Stimulated activated CD8-positive, alpha-beta memory T cell treated with anti-CD3 and anti-CD28 coated beads, Interleukin-12 subunit alpha, Interleukin-12 subunit beta, amount 100 ng/mL, for 4 hours (primary cell): ENCODE measurements around the gene IFNW1.
"Not testable (repeated sequence)": the region's sequence is repeated elsewhere in the genome, so short reads cannot be mapped to it uniquely, and the experiment has no call there.

Source experiments
- DNase-seq: peaks from one replicate; pipeline ENCODE4 v3.0.0-alpha.2; 2020; ENCODE audit warnings: low read depth

IFNW1 gene

DNA sequence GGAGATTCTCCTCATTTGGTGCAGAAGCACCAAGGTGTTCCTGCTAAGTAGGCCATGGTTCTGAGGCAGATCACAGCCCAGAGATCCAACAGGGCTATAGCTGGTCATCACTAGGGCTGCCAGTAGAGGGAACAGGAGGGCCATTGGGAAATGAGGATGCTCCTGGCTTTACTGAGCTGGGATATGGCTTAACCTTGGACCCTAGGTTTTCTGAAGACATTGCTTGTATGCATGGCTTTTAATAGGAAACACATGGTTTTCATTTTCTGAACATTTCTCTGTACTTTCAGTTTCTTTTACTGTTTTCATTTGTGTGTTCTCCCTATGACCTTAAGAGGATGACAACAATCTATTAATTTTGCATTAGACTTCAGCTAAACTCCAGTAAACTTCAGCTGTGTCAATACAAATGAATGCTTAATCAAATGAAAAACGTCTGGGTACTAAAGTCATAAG lies at the start of gene IFNW1:
IFNW1 (minus strand) TSS at position 406 of the 456 bp plus-strand sequence; CDS start at position 144, 262 bp downstream.
- no peak for DNase-seq

DNA sequence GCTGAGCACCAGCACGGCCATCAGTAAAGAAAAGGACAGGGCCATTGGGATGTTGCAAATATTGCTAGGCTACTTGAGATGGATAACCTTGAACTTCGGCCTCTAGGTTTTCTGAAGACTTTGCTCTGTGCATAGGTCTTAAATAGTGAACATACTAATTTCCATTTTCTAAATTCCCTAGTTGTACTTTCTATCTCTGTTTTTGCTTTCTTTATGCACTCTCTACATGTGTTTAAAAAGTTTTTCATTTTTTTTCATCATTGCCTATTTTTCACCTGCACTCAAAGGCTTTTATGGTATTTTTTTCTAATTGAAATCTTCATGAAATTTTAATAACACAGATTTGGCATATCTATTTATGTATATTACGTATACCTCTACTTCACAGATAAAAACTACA lies 45.9 kb upstream of the IFNW1 start, which contains the start of gene IFNA4:
IFNA4 (minus strand) TSS at position 101 of the 400 bp plus-strand sequence; CDS start at position 45, 56 bp downstream.
- DNase-seq, result not testable (repeated sequence)

DNA sequence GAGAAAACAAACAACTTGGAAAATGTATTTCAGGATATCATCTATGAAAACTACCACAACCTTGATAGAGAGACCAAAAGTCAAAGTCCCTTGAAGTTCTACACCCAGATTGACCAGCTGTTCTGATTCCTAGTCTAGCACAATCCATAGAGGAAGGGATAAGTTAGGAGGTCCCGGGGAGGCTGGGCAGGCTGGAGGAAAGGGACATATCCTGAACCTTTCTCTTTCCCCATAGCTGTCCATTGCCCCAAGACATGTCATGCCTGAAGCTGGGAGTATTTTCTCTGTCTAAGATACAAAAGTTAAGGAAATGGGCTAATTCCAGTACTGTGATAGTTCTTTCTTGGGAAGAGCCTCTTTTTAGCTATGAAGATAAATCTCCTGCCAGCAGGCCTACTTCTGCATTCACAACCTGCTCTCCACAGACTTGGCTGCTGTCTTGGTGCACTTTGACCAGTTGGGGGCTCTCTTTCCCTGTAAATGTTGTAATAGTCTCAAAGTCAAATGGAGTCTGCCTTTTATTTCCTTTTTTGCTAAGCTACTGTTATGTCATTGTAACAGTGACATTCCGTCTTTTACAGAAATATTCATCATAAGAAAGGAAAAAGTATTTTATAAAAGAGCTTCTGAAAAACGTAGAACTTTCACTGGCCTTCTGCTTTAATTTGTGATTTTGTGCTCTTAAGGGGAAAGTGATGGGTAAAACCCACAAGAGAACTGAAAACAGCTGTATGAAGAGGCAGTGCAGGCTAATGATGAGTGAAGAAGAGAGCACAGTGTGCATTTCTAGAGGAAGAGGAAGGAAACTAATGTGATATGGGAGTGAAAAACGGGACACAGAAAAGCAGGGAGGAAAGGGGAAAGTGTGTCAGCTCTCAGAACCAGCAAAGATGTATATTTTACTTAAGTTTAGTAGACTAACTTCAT lies 41.4 kb upstream of the IFNW1 start:
- DNase-seq, result not testable (repeated sequence)

DNA sequence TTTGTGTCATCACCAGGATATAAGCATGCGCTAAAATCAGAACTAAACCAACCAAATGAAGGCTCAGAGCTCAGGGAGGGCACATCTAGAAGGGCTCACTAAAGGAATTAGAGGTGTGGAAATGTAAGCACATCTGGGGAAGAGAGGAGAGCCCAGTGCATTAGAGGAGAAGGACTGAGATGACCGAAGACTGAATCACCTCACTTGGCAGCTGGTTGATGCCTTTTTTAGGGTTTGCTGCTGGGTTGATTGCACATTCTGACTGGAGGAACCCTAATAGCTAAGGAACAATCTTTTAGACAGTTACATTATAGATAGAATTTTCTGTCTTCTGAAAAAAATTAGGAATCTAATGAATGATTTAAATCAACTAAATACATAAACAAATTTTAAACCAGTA lies 33.0 kb upstream of the IFNW1 start:
- no peak for DNase-seq

DNA sequence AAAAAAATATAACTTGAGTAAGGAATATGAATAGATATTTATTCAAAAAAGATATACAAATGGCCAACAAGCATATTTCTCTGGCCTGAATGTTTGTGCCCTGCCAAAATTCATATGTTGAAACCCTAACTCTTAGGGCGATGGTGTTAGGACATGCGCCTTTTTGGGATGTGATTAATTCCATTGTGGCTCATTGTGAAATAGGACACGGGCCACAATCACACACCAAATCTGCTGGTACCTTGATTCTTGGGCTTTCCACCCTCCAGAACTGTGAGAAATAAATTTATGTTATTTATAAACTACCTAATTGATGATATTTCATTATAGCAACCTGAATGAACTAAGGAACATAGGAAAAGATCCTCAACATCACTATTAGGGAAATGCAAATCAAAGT lies 30.5 kb upstream of the IFNW1 start:
- no peak for DNase-seq

DNA sequence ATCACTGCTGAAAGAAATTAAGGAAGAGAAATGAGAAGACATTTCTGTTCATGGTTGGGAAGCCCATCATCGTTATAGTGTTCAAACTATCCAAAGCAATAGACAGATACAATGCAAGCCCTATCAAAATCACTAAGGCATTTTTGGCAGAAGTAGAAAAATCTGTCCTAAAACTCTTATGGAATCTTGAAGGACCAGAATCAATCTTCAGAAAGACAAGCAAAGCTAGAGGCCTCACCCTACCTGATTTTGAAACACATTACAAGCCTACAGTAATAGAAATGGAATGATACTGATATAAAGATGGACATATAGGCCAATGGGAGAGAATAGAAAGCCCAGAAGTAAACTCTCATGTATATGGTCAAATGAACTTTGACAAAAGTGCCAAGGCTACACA lies 29.7 kb upstream of the IFNW1 start:
- DNase-seq, result no peak

DNA sequence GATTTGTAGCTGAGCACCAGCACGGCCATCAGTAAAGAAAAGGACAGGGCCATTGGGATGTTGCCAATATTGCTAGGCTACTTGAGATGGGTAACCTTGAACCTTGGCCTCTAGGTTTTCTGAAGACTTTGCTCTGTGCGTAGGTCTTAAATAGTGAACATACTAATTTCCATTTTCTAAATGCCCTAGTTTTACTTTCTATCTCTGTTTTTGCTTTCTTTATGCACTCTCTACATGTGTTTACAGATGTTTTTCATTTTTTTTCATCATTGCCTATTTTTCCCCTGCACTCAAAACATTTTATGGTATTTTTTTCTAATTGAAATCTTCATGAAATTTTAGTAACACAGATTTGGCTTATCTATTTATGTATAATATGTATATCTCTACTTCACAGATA lies 24.9 kb upstream of the IFNW1 start, which contains the start of gene IFNA21:
IFNA21 (minus strand) TSS at position 101 of the 400 bp plus-strand sequence; CDS start at position 53, 48 bp downstream.
- not testable (repeated sequence) for DNase-seq

DNA sequence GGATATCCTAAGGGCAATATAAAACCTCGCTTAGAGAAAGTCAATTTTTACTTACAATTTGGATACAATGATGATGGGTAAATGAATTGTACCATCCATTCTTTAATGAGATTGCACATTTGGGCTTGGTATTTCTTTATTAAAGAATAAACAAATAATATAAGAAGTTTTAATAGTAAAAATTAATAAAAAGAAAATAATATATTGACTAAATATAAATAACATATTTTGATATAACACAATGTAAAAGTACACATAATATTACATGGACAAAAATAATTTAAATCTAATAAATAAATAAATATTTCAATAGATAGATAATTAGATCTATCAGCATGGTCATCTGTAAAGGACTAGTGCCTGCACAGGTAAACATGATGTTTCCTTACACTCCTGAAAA lies 23.9 kb upstream of the IFNW1 start:
- DNase-seq, result no peak

DNA sequence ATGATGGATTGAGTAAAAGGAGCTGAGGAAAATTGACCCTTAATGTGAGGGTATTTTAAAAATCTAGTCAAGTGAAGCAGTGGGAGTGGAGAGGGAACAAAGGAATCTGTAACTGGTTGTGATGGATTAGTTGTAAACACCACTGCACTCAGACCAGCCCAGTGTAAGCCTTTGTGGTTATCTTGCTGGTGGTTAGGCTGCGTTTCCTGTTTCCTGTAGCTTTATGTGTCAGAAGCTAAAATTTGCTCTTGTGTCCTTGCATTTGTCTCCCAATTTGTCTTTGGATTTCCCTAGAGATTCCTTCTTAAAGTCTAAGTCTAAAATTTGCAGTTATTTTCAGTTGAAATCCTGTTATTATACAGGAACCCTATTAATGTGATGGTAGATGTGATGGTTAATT lies 18.5 kb upstream of the IFNW1 start:
- DNase-seq, result no peak

DNA sequence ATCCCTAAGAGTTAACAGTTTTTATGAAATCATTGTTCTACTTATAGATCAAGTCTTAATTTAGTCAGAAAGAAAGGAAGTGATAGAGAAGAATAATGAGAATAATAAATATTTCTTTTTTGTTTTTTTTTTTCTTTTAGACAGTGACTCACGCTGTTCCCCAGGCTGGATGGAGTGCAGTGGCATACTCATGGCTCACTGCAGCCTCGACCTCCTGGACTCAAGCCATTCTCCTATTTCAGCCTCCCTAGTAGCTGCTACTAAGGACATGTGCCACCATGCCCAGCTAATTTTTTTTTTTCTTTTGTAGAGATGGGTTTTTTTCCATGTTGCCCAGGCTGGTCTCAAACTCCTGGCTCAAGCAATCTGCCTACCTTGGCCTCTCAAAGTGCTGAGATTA lies 13.9 kb upstream of the IFNW1 start:
- DNase-seq, result no peak

DNA sequence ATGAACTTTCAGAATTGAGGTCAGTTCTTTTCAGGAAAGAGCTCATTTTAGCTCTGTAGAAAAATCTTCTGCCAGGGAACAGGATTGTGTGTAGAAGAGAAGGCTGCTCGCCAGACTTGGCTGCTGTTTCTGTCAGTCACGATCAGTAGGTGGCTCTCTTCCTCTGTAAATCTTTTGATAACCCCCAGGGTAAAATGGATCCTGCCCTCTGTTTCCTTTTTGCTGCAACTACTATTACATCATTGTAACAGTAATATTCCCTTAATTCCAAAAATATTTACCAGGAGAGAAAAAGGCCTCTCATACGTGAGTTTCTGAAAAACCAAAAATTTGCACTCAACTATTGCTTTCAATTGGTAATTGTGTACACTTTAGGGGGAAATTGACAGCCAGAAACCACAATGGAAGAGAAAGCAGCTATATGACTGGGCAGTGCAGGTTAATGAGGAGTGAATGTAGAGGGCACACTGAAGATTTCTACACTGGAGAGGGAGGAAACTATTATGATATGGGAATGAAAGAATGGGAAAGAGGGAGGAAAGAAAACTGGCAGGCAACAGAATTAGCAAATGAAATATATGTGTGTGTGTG lies 12.5 kb upstream of the IFNW1 start:
- DNase-seq, result no peak

DNA sequence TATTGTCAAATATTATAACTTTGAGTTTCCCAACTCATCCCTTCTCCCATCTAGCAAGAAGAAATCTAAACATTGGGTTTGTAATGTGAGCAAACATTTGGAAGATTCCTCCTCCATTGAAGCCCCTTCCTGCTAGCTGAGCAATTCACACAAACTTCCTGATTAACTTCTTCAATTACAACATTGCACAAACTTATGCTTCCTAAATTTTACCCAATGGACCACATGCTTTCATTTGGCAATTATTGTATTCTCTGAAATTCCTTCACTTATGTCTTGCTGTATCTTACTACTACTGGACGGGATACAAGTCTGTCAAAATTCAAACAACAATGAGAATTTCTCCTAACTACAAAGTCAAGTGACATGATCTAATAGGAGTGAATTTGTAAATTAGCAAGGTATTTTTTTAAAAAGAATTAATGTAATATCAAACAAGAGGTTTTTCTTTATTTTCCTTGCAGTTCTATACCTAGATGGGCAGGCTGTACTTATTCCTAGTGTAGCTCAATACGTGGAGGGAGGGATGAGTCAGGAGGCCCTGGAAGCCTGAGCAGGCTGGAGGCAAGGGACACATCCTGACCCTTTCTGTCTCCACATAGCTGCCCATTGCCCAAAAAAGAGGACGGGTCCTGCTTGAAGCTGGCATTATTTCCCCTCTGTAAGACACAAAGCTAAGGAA lies 11.8 kb upstream of the IFNW1 start:
- no peak for DNase-seq

DNA sequence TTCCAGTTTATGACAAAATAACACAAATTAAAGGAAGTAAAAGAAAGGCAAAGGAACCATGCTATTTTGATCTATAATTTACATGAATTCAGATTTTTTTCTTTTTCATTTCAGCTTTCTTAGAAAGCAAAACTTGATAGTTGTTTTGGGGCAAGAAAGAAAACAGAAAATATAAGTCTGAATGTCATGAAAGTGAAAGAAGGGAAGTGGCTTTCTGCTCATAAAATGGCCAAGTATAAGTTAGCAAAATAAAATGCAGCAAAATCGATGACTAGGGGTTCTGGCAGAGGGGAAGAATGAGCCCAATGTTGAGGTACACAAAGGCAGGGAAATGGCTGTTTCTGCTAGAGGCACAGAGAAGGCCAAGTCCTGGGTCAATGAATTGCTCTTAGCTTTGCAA lies 3.0 kb upstream of the IFNW1 start:
- no peak for DNase-seq

DNA sequence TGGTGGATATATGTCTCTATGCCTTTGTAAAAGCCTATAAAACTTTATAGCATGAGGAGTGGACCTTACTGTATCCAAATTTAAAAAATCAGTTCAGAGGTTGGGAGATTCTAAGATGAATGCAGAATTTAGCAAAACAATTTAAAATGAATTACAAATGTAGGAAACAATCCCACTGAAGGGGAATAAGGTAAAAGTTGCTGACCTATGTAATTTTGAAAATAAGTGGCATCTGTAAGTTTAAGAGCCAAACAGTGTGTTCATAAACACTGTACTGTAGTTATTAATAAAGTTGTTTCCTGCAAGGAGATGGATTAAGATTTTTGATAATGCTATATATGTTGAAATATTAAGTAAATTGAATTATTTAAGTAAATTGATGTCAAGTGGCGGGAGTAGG lies 4.6 kb downstream of the IFNW1 start:
- no peak for DNase-seq

DNA sequence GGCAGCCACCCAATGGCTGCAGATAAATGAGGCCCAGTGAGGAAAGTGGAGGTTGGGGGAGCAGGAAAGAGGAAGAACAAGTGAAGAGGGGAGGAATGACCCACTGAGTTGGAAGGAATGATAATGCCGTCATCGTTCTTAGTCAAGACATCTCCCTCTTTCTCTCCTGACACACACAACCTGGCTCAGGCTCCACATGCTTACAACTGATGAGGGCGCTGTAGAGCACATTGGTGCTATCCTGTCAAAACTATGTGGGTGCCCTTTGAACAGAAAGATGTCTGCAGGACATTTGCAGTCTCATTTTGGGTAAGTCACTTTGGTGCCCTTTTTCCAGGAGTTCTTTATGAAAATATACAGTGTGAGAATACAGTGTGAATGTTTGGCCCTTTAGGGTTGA lies 5.9 kb downstream of the IFNW1 start:
- no peak for DNase-seq

DNA sequence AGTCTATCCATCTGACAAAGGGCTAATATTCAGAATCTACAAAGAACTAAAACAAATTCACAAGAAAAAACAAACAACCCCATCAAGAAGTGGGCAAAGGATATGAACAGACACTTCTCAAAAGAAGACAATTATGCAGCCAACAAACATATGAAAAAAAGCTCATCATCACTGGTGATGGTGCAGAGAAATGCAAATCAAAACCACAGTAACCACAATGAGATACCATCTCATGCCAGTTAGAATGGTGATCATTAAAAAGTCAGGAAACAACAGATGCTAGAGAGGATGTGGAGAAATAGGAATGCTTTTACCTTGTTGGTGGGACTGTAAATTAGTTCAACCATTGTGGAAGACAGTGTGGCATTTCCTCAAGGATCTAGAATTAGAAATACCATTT lies 13.4 kb downstream of the IFNW1 start:
- not testable (repeated sequence) for DNase-seq

DNA sequence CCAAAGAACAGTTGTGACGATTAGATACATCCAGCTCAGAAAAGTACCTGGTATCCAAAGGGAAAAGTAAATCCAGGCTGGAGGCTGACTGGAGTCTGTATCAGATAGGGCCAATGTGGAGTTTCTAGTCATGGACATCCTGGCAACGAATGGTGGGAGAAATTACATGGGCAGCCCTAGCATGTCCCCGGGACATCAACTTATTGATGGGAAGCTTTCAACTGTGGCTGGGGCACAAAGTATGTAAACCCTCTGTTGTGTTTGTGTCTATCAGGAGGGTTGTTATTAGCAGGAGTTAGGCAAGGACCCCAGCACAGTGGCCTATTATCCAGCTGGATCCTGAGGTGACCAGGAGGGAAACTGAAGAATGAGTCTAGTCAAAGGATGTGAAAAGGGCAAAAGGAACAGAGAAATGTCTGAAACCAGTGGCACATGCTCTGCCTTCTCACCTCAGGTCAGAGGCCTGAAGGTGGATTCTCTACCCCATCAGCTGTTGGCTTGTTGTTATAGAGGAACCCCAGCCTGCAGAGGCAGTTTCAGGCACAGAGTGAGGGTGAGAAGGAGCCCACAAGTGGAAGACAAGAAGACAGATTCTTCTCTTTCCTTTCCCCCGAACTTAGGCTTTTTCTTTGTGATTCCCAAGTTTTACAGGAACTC lies 19.9 kb downstream of the IFNW1 start:
- no peak for DNase-seq

DNA sequence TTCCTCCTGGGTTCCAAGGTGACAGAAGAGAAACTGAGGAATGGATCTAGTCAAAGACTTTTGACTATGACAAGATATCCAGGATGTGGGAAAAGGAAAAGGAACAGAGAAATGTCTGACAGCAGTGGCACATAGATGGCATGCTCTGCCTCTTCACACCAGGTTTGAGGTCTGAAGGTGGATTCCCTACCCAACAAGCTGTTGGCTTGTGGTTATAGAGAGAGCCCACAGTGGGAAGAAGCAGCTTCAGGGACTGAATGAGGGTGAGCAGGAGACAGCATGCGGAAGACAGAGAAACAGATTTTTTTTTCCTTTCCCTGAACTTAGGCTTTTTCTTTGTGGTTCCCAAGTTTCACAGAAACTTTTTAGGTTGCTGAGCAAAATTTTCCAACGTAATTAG lies 20.6 kb downstream of the IFNW1 start:
- DNase-seq, result no peak

DNA sequence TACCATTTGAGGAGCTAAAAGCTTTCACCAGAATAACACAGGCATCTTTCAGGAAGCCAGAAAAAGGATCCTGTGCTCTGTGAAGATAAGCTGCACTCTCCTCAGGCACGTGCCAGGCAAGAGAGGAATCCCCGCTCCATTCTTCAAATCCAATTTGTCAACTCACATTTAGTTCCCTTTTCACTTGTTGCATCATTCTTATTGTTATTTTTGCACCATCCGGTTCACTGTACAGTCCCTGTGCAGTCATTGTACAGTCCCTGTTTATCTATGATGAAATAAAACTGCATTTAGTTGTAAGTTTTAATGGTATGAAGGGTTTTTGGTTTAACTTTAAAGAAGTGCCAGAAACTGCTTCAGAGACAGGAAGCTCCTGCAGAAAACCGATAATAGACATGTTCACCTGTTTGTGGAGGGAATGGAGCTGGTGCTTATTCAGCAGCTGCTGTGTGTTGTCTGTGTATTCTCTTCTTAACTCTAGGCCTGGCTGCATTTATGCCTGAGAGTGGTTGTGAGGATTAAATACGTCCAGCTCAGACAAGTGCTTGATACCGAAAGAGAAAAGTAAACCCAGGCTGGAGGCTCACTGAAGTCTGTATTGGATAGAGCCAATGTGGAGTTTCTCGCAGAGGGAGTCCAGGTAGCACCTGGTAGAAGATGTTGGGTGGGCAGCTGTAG lies 22.4 kb downstream of the IFNW1 start:
- no peak for DNase-seq

DNA sequence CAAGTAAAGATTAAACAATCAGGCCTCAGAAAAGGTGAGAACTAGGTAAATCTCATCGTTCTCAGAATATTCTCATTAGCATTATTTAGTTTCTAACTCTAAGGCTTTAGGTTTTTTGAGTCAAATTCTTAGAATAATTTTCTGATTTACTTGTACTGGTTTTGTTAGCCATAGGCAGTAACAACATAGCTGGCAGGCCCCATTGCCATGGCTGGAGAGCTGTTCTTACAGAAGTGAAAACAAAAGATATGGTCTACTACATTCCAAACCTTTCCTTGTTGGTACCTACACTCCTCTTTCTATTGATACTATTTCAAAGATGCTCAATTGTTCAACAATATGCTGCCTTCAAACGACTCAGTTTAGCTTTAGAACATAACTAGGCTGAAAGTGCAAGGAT lies 27.3 kb downstream of the IFNW1 start:
- no peak for DNase-seq
